HG03354 (cell line): Measurements from ENCODE around the gene ADARB2.

Source experiments
- ATAC-seq: cut with Tn5 transposase; IDR thresholded peaks from one replicate; pipeline ENCODE4 v1.9.1; 2021; ENCODE audit warnings: mild to moderate bottlenecking; ENCODE audit not compliant: unreplicated experiment, poor library complexity, severe bottlenecking

The ADARB2 gene

GRCh38 chr10:1410469-1411395, 326.6 kb downstream of the ADARB2 start:
- ATAC-seq: no peak

GRCh38 chr10:1410032-1410431, 327.3 kb downstream of the ADARB2 start:
- ATAC-seq: no peak

- ATAC-seq: no peak
These were observed 327.9 kb downstream of the ADARB2 start for GRCh38 chr10:1409392-1409791.

GRCh38 chr10:1408651-1409367, 328.5 kb downstream of the ADARB2 start:
- no peak for ATAC-seq

GRCh38 chr10:1406967-1407945, 330.1 kb downstream of the ADARB2 start:
- no peak for ATAC-seq

GRCh38 chr10:1406132-1406966, 331.0 kb downstream of the ADARB2 start:
- ATAC-seq: no peak

- ATAC-seq: no peak
These were observed 332.7 kb downstream of the ADARB2 start for GRCh38 chr10:1404323-1405260.

GRCh38 chr10:1403508-1404322, 333.6 kb downstream of the ADARB2 start:
- no peak for ATAC-seq

- ATAC-seq: no peak
These were observed 334.4 kb downstream of the ADARB2 start for GRCh38 chr10:1402816-1403507.

- ATAC-seq: no peak
These were observed 335.1 kb downstream of the ADARB2 start for GRCh38 chr10:1402016-1402770.

- ATAC-seq: no peak
These were observed 336.0 kb downstream of the ADARB2 start for GRCh38 chr10:1401071-1401965.

GRCh38 chr10:1400101-1401070, 336.9 kb downstream of the ADARB2 start:
- ATAC-seq: no peak

- no peak for ATAC-seq
These were observed 337.8 kb downstream of the ADARB2 start for GRCh38 chr10:1399431-1400100.
